OCI-LY7 (cell line): ENCODE data around the gene EMC9.

Experiments used
- CTCF ChIP-seq: fragments of 200-600 bp; sonication (generic); conservative IDR thresholded peaks from 2 replicates; pipeline ENCODE4 v1.5.1; 2014; ENCODE audit warnings: mild to moderate bottlenecking, antibody characterized with exemption, low read length, moderate library complexity, mixed read lengths
- EZH2phosphoT487 ChIP-seq: fragments of 200-600 bp; sonication (generic); IDR thresholded peaks from 2 replicates; pipeline ENCODE4 v1.6.1; 2018; ENCODE audit warnings: low read depth, borderline replicate concordance, mild to moderate bottlenecking, mixed run types, antibody characterized with exemption, low read length, moderate library complexity, mixed read lengths

DNA sequence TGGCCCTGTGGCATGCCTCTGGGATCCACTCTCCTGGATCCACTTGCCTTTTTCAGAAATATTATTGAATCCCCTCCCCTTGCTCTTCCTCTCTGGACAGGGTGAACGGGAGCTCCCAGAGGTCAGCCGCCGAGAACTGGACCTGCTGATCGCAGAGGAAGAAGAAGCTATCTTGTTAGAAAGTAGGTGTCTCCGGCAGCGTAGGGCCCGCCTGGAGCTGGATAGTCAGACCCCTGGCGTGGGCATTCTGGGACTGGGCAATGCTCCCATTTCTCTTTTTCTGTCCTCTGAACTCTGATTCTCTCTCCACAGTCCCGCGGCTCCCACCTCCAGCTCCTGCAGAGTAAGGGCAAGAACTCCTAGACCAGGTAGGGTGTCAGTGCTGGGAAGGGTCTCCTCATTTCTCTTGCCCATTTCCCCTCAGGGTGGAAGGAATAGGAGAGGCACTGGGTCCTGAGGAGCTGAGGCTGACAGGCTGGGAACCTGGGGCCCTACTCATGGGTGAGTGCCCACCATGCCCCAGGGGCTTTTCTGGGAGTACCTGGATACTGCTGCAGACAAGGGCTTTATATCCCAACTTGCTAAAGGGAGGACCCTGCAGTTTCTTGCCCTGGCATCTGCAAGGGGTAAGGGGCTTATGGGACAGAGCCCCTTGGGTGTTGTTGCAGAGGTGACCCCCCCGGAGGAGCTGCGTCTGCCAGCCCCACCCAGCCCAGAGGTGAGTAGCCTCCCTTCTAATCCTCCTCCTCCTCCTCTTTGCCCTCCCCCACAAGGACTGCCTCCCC is 35.8 kb upstream of the EMC9 start:
- TF ChIP-seq CTCF, result no peak
- TF ChIP-seq EZH2phosphoT487, result no peak
